Upper lobe of left lung (tissue), 4 donors: ENCODE results near the gene PPP6R3.

Experiments
- CTCF ChIP-seq, 6 experiments: fragments of 450-650 bp in 4 of 6; fragments of 200-600 bp in 2 of 6; sonication (generic) in 2 of 6; IDR thresholded peaks; one replicate each; pipeline ENCODE4 v1.5.1; 2016 to 2019; ENCODE audit warnings: antibody characterized with exemption in 6 of 6
- EP300 ChIP-seq, 4 donors: sonication (generic); formaldehyde crosslinking; IDR thresholded peaks; one replicate each; pipeline ENCODE4 v1.5.1; 2017; ENCODE audit warnings: antibody characterized with exemption in 4 of 4, control low read depth in 2 of 4

GRCh38 chr11:68549789-68550484 is 89.4 kb downstream of the PPP6R3 start:
- TF ChIP-seq CTCF (IDR thresholded peaks at IDR 0.05): no peak
- TF ChIP-seq EP300 (IDR thresholded peaks at IDR 0.05): no peak
